Tibial nerve (tissue), 3 donors: ENCODE data around the gene C2orf92.

Source experiments
- POLR2A ChIP-seq, 2 donors: fragments of 450-650 bp; IDR thresholded peaks; one replicate each; pipeline ENCODE4 v1.6.1; 2017; ENCODE audit warnings: antibody characterized with exemption in 2 of 2, mild to moderate bottlenecking in 2 of 2, moderate library complexity in 2 of 2
- TF ChIP-seq, protein P1 (sequence below), 5 experiments: fragments of 200-600 bp in 3 of 5; fragments of 450-650 bp in 2 of 5; sonication (generic) in 3 of 5; IDR thresholded peaks; one replicate each; pipeline ENCODE4 v1.5.1; 2016 to 2019; ENCODE audit warnings: antibody characterized with exemption in 5 of 5, mild to moderate bottlenecking in 3 of 5, moderate library complexity in 2 of 5

GRCh38 chr2:97751752-97752151 lies 82.2 kb downstream of the C2orf92 start:
- TF ChIP-seq, protein P1, sequence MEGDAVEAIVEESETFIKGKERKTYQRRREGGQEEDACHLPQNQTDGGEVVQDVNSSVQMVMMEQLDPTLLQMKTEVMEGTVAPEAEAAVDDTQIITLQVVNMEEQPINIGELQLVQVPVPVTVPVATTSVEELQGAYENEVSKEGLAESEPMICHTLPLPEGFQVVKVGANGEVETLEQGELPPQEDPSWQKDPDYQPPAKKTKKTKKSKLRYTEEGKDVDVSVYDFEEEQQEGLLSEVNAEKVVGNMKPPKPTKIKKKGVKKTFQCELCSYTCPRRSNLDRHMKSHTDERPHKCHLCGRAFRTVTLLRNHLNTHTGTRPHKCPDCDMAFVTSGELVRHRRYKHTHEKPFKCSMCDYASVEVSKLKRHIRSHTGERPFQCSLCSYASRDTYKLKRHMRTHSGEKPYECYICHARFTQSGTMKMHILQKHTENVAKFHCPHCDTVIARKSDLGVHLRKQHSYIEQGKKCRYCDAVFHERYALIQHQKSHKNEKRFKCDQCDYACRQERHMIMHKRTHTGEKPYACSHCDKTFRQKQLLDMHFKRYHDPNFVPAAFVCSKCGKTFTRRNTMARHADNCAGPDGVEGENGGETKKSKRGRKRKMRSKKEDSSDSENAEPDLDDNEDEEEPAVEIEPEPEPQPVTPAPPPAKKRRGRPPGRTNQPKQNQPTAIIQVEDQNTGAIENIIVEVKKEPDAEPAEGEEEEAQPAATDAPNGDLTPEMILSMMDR (IDR thresholded peaks at IDR 0.05): no peak
- TF ChIP-seq POLR2A (IDR thresholded peaks at IDR 0.05): no peak
